ENCODE measurements around the gene DCXR.

DNA sequence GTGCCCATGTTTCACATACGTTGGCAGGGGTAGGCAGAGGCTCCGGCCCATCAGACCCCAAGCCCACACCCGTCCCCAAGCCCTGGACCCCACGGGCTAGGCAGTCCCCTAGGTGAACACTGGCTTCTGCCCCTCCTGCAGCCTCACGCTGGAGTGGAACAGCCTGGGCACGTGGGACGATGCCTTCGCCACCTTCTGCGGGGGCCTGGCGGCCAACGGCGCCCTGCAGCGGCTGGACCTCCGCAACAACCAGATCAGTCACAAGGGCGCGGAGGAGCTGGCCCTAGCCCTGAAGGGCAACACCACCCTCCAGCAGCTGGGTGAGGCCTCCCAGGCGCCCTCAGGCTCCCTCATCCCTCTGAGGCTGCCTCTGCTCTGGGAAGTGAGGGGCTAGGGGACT lies 12.6 kb downstream of the DCXR start:
- TF ChIP-seq POLR2A (IDR thresholded peaks at IDR 0.05; ENCODE audit: low read length): no peak
- TF ChIP-seq GATA1 (IDR thresholded peaks at IDR 0.05; ENCODE audit: low read depth, low read length): no peak
